K562 (cell line): ENCODE measurements around the gene ZFP62.

ENCODE experiments used
- CEBPB ChIP-seq: fragments of 450-650 bp; IDR thresholded peaks from 2 replicates; pipeline ENCODE4 v1.6.1; 2016; ENCODE audit warnings: missing genetic modification characterization, missing compliant biosample characterization
- CHD1 ChIP-seq: fragments of 200-600 bp; sonication (generic); IDR thresholded peaks from one replicate; pipeline ENCODE4 v1.6.1; 2012; ENCODE audit warnings: mild to moderate bottlenecking, moderate library complexity, low read length, inconsistent platforms
- CTCF ChIP-seq, 3 experiments: IDR thresholded peaks in 2 of 3; conservative IDR thresholded peaks in 1 of 3; 2 replicates each; pipeline ENCODE4 v1.5.1; 2011 to 2012; ENCODE audit warnings: low read length in 3 of 3, mild to moderate bottlenecking in 3 of 3, control low read depth in 2 of 3, improper control_type of control experiment in 1 of 3, inconsistent platforms in 1 of 3, low read depth in 1 of 3, mixed read lengths in 1 of 3, moderate library complexity in 1 of 3; ENCODE audit not compliant: insufficient read depth in 2 of 3
- GABPA ChIP-seq: fragments of 200-800 bp; sonication (Bioruptor generic); conservative IDR thresholded peaks from 2 replicates; pipeline ENCODE4 v1.6.1; 2016; ENCODE audit warnings: low read depth, missing genetic modification characterization, missing compliant biosample characterization
- NCOA4 ChIP-seq: fragments of 450-650 bp; IDR thresholded peaks from 2 replicates; pipeline ENCODE4 v1.6.1; 2018; ENCODE audit warnings: mild to moderate bottlenecking; ENCODE audit not compliant: partially characterized antibody

- no peak for TF ChIP-seq GABPA (tag)
- TF ChIP-seq NCOA4: no peak
- TF ChIP-seq CEBPB (tag): no peak
- no peak for TF ChIP-seq CHD1
- TF ChIP-seq CTCF (IDR thresholded peaks at IDR 0.05 in 2 of 3, conservative IDR thresholded peaks at IDR 0.05 in 1 of 3; ENCODE audit: insufficient read depth in 2 of 3, low read depth in 1 of 3, low read length in 3 of 3): 0 out of 6 replicates have a peak, but pooled peaks of 1 of the 3 experiments have one; percentile 13
Observed at GRCh38 chr5:180810959-180811622, 50.0 kb downstream of the ZFP62 start.
